ENCODE measurements around the gene CLIC4. TPM values are rescaled to one million over a fixed set of nuclear protein-coding genes. Genes with fewer than 3 reads are reported as not detected.

The CLIC4 gene
- total and polyA plus RNA-seq, 9 of the 15 experiments (the other 6 are each of a cell fraction or from before 2014, with no cell fraction given): 16.0 to 67.5 (median 38.4) TPM

- no peak for TF ChIP-seq ID3 (CRISPR knock-in tag; IDR thresholded peaks at IDR 0.05)
- TF ChIP-seq ID3 (tag; IDR thresholded peaks at IDR 0.05): no peak
- TF ChIP-seq ZNF354B (CRISPR knock-in tag; IDR thresholded peaks at IDR 0.05): no peak
- TF ChIP-seq MYC (IDR thresholded peaks at IDR 0.05; ENCODE audit: low read depth, low read length): no peak
- no peak for TF ChIP-seq MYC (CRISPR knock-in tag; IDR thresholded peaks at IDR 0.05; ENCODE audit: borderline replicate concordance, low read depth)
- TF ChIP-seq BCOR (IDR thresholded peaks at IDR 0.05): no peak
- TF ChIP-seq ZC3H4 (CRISPR knock-in tag; IDR thresholded peaks at IDR 0.05; ENCODE audit: borderline replicate concordance): no peak
- TF ChIP-seq CREB5 (CRISPR knock-in tag; IDR thresholded peaks at IDR 0.05): no peak
- no peak for TF ChIP-seq CREB3L1 (IDR thresholded peaks at IDR 0.05; ENCODE audit: borderline replicate concordance, low read depth)
- no peak for TF ChIP-seq GATAD2A (IDR thresholded peaks at IDR 0.05)
- TF ChIP-seq HSF4 (CRISPR knock-in tag; IDR thresholded peaks at IDR 0.05; ENCODE audit: borderline replicate concordance): no peak
- TF ChIP-seq SAP30 (IDR thresholded peaks at IDR 0.05; ENCODE audit: borderline replicate concordance, insufficient read depth, low read depth, low read length, poor library complexity, severe bottlenecking): no peak
- no peak for TF ChIP-seq MTF1 (CRISPR knock-in tag; IDR thresholded peaks at IDR 0.05; ENCODE audit: borderline replicate concordance)
- no peak for TF ChIP-seq NR2F6 (CRISPR knock-in tag; IDR thresholded peaks at IDR 0.05)
- no peak for TF ChIP-seq NRF1 (conservative IDR thresholded peaks at IDR 0.05 in 1 of 2, IDR thresholded peaks at IDR 0.05 in 1 of 2)
- TF ChIP-seq POLR2H (tag; IDR thresholded peaks at IDR 0.05; ENCODE audit: low read depth): no peak
- TF ChIP-seq ARNT (IDR thresholded peaks at IDR 0.05): 0 out of 4 replicates have a peak, but pooled peaks of 1 of the 2 experiments have one; percentile 21
- no peak for TF ChIP-seq MTA2 (IDR thresholded peaks at IDR 0.05; ENCODE audit: low read depth)
Measured at GRCh38 chr1:24704411-24705259, 40.6 kb upstream of the CLIC4 start (continued).

Data from K562 (cell line).